IMR-90 (cell line): ENCODE measurements around the gene PLPP3. TPM values are rescaled to one million over a fixed set of nuclear protein-coding genes. Genes with fewer than 3 reads are reported as not detected.

Experiments
- ATAC-seq: fragments of 200-7000 bp; cut with Tn5 transposase; 2 replicates; pipeline ENCODE4 v1.9.1; 2020; ENCODE audit warnings: low read depth, mild to moderate bottlenecking, moderate library complexity
- BruUV-seq: library from RNA; stranded (reverse); fragments of 400-500 nt; replicated peaks from 2 replicates; lab custom pipeline; 2021; lab: Mats Ljungman, UMichigan
- CTCF ChIA-PET: fragments of 300-600 bp; formaldehyde crosslinking; extraction: SDS; loops from one replicate; lab custom pipeline; 2021; ENCODE audit warnings: antibody characterized with exemption; lab: Yijun Ruan, JAX
- POLR2A ChIA-PET: fragments of 300-600 bp; sonication (Branson Sonifier 250); formaldehyde crosslinking; loops from one replicate; lab custom pipeline; 2022; ENCODE audit warnings: antibody characterized with exemption; ENCODE audit not compliant: unreplicated experiment; lab: Charles Lee
- DNase-seq: peaks from one replicate; pipeline ENCODE4 v3.0.0; 2013
- H2AFZ ChIP-seq: replicated peaks from 2 replicates; pipeline ENCODE3; 2013; ENCODE audit warnings: low read length, mild to moderate bottlenecking; ENCODE audit not compliant: poor library complexity
- H2AK5ac ChIP-seq: 2 replicates; pipeline ENCODE4 v1.6.1; 2013; ENCODE audit warnings: low read depth, low read length, inconsistent platforms
- H2AK9ac ChIP-seq: replicated peaks from 2 replicates; pipeline ENCODE3; 2013; ENCODE audit warnings: mild to moderate bottlenecking, low read depth, low read length, moderate library complexity; ENCODE audit not compliant: poor library complexity
- H2BK120ac ChIP-seq: 2 replicates; pipeline ENCODE4 v1.6.1; 2013; ENCODE audit warnings: low read depth, low read length, inconsistent platforms
- H2BK15ac ChIP-seq: 3 replicates; pipeline ENCODE4 v1.6.1; 2013; ENCODE audit warnings: low read depth, low read length, inconsistent platforms
- H2BK20ac ChIP-seq: 2 replicates; pipeline ENCODE4 v1.6.1; 2013; ENCODE audit warnings: low read depth, mild to moderate bottlenecking, inconsistent platforms, low read length, moderate library complexity
- H2BK5ac ChIP-seq: 2 replicates; pipeline ENCODE4 v1.6.1; 2013; ENCODE audit warnings: mild to moderate bottlenecking, low read depth, low read length, inconsistent platforms; ENCODE audit not compliant: poor library complexity, severe bottlenecking
- H3K14ac ChIP-seq: replicated peaks from 2 replicates; pipeline ENCODE4 v1.6.1; 2013; ENCODE audit warnings: low read depth, low read length, inconsistent platforms
- H3K18ac ChIP-seq: 2 replicates; pipeline ENCODE4 v1.6.1; 2013; ENCODE audit warnings: low read depth, low read length, control low read depth
- H3K23ac ChIP-seq: 2 replicates; pipeline ENCODE4 v1.6.1; 2013; ENCODE audit warnings: low read depth, low read length, inconsistent platforms
- H3K27ac ChIP-seq: 2 replicates; pipeline ENCODE4 v1.5.1; 2013; ENCODE audit warnings: mild to moderate bottlenecking, control low read depth, low read length; ENCODE audit not compliant: insufficient read depth
- H3K27me3 ChIP-seq: 2 replicates; pipeline ENCODE4 v1.6.1; 2013; ENCODE audit warnings: low read length; ENCODE audit not compliant: control insufficient read depth, insufficient read depth
- H3K36me3 ChIP-seq: 2 replicates; pipeline ENCODE4 v1.6.1; 2013; ENCODE audit warnings: low read length, mixed read lengths; ENCODE audit not compliant: control insufficient read depth, insufficient read depth
- H3K4ac ChIP-seq: 2 replicates; pipeline ENCODE4 v1.6.1; 2013; ENCODE audit warnings: low read depth, low read length, inconsistent platforms
- H3K4me1 ChIP-seq: 2 replicates; pipeline ENCODE4 v1.6.1; 2013; ENCODE audit warnings: low read length, mixed read lengths; ENCODE audit not compliant: control insufficient read depth, insufficient read depth
- H3K4me2 ChIP-seq: 2 replicates; pipeline ENCODE4 v1.6.1; 2013; ENCODE audit warnings: low read depth, mild to moderate bottlenecking, control low read depth, low read length, moderate library complexity
- H3K4me3 ChIP-seq: 2 replicates; pipeline ENCODE4 v1.5.1; 2013; ENCODE audit warnings: low read depth, mild to moderate bottlenecking, control low read depth, low read length, moderate library complexity; ENCODE audit not compliant: insufficient read depth
- H3K56ac ChIP-seq: 2 replicates; pipeline ENCODE4 v1.6.1; 2013; ENCODE audit warnings: low read length, inconsistent platforms; ENCODE audit not compliant: insufficient read depth; ENCODE audit errors: extremely low read depth
- H3K79me1 ChIP-seq, 2 experiments: 2 replicates each; pipeline ENCODE4 v1.6.1; 2013; ENCODE audit warnings: low read length in 2 of 2, inconsistent platforms in 1 of 2, low read depth in 1 of 2
- H3K9ac ChIP-seq: 2 replicates; pipeline ENCODE4 v1.6.1; 2013; ENCODE audit warnings: low read depth, low read length, control low read depth
- H3K9me1 ChIP-seq: 2 replicates; pipeline ENCODE4 v1.6.1; 2013; ENCODE audit warnings: low read length, inconsistent platforms; ENCODE audit not compliant: insufficient read depth
- H3K9me3 ChIP-seq: 2 replicates; pipeline ENCODE4 v1.6.1; 2013; ENCODE audit warnings: low read length; ENCODE audit not compliant: control insufficient read depth, insufficient read depth
- H4K20me1 ChIP-seq: 2 replicates; pipeline ENCODE4 v1.6.1; 2013; ENCODE audit warnings: low read length, inconsistent platforms; ENCODE audit not compliant: insufficient read depth
- H4K5ac ChIP-seq: 2 replicates; pipeline ENCODE4 v1.6.1; 2013; ENCODE audit warnings: mild to moderate bottlenecking, low read depth, low read length, control low read depth
- H4K8ac ChIP-seq, 2 experiments: 2 replicates each; pipeline ENCODE4 v1.6.1; 2013; ENCODE audit warnings: low read depth in 2 of 2, low read length in 2 of 2, control low read depth in 1 of 2, inconsistent platforms in 1 of 2
- H4K91ac ChIP-seq: 2 replicates; pipeline ENCODE4 v1.6.1; 2013; ENCODE audit warnings: low read depth, low read length, inconsistent platforms; ENCODE audit not compliant: insufficient read depth
- BHLHE40 ChIP-seq: fragments of 150-350 bp; IDR thresholded peaks from 2 replicates; pipeline ENCODE4 v1.6.1; 2016; ENCODE audit warnings: mild to moderate bottlenecking, low read depth, low read length
- CEBPB ChIP-seq: IDR thresholded peaks from 2 replicates; pipeline ENCODE4 v1.6.1; 2012; ENCODE audit warnings: low read depth, low read length, improper control_type of control experiment
- CHD1 ChIP-seq: IDR thresholded peaks from 2 replicates; pipeline ENCODE4 v1.6.1; 2012; ENCODE audit warnings: low read depth, low read length, improper control_type of control experiment
- CTCF ChIP-seq: conservative IDR thresholded peaks from 2 replicates; pipeline ENCODE4 v1.5.1; 2012; ENCODE audit warnings: mild to moderate bottlenecking, low read depth, low read length, improper control_type of control experiment
- ELK1 ChIP-seq: fragments of 150-350 bp; IDR thresholded peaks from 2 replicates; pipeline ENCODE4 v1.6.1; 2016; ENCODE audit warnings: low read depth, mild to moderate bottlenecking, low read length, moderate library complexity, borderline replicate concordance
- FOS ChIP-seq: fragments of 150-350 bp; IDR thresholded peaks from 2 replicates; pipeline ENCODE4 v1.6.1; 2016; ENCODE audit warnings: low read depth, low read length
- MAFK ChIP-seq: IDR thresholded peaks from 2 replicates; pipeline ENCODE4 v1.6.1; 2012; ENCODE audit warnings: low read depth, low read length, improper control_type of control experiment
- MAZ ChIP-seq: IDR thresholded peaks from 2 replicates; pipeline ENCODE4 v1.6.1; 2012; ENCODE audit warnings: low read depth, mild to moderate bottlenecking, low read length, improper control_type of control experiment, moderate library complexity, borderline replicate concordance
- MXI1 ChIP-seq: IDR thresholded peaks from 2 replicates; pipeline ENCODE4 v1.6.1; 2012; ENCODE audit warnings: low read depth, mild to moderate bottlenecking, low read length, moderate library complexity, borderline replicate concordance
- NFE2L2 ChIP-seq: fragments of 150-350 bp; IDR thresholded peaks from 2 replicates; pipeline ENCODE4 v1.6.1; 2016; ENCODE audit warnings: low read depth, mild to moderate bottlenecking, low read length
- POLR2A ChIP-seq: IDR thresholded peaks from 2 replicates; pipeline ENCODE4 v1.6.1; 2012; ENCODE audit warnings: mild to moderate bottlenecking, low read depth, low read length
- RAD21 ChIP-seq: IDR thresholded peaks from 2 replicates; pipeline ENCODE4 v1.6.1; 2012; ENCODE audit warnings: low read length, improper control_type of control experiment
- RCOR1 ChIP-seq: IDR thresholded peaks from 2 replicates; pipeline ENCODE4 v1.6.1; 2012; ENCODE audit warnings: mild to moderate bottlenecking, low read length, improper control_type of control experiment; ENCODE audit not compliant: insufficient replicate concordance
- RFX5 ChIP-seq: IDR thresholded peaks from 2 replicates; pipeline ENCODE4 v1.8.0; 2012; ENCODE audit warnings: low read depth, mild to moderate bottlenecking, low read length, moderate library complexity
- SMC3 ChIP-seq: fragments of 150-350 bp; IDR thresholded peaks from 2 replicates; pipeline ENCODE4 v1.6.1; 2016; ENCODE audit warnings: low read depth, mild to moderate bottlenecking, antibody characterized with exemption, low read length, moderate library complexity
- USF2 ChIP-seq: fragments of 150-350 bp; IDR thresholded peaks from 2 replicates; pipeline ENCODE4 v1.6.1; 2017; ENCODE audit warnings: mild to moderate bottlenecking, antibody characterized with exemption, low read length, low read depth
- WGBS, 2 experiments: methylation state at CpG; one replicate each; pipeline versions ENCODE4 v1.1.5 to v1.1.7; 2013; ENCODE audit warnings: missing lambda C conversion rate in 2 of 2; ENCODE audit not compliant: insufficient read length in 1 of 2; ENCODE audit errors: extremely low coverage in 2 of 2; 5-methylcytosine and 5-hydroxymethylcytosine counted together
- dilution Hi-C: fragments of 300-500 bp; cut with HindIII; formaldehyde crosslinking; loops from one replicate; pipeline ENCODE4 v1.14.3; 2018; ENCODE audit warnings: low sequenced_read_pairs; ENCODE audit not compliant: unreplicated experiment
- in situ Hi-C: fragments of 300-500 bp; cut with MboI; formaldehyde crosslinking; loops from 3 replicates; pipeline ENCODE4 v1.14.3; 2019; ENCODE audit warnings: low sequenced_read_pairs, inconsistent platforms, mixed read lengths
- intact Hi-C: fragments of 100-400 bp; cut with micrococcal nuclease; formaldehyde crosslinking; loops from 2 replicates; pipeline ENCODE4 v1.10.0; 2022
- polyA plus RNA-seq, 3 experiments: library from polyadenylated mRNA; depleted of rRNA; stranded (reverse); fragments of >200 nt; gene quantifications; 2 replicates each; pipeline ENCODE4 v1.2.3, GENCODE V29; 2012; ENCODE audit warnings: low replicate concordance in 1 of 3
- total RNA-seq: library from RNA; depleted of rRNA; stranded (reverse); fragments of >200 nt; gene quantifications from 2 replicates; pipeline ENCODE4 v1.2.3, GENCODE V29; 2012

PLPP3 gene
- total and polyA plus RNA-seq, 2 of the 4 experiments (the other 2 are of a cell fraction) = 49.9 to 56.6 TPM

- BruUV-seq = no TSS peak
- Histone ChIP-seq H3K79me1 (peaks cover 12 to 23% of the 10 kb centered on the region in 2 experiments), H3K14ac (no peak overlapping the region), H3K4me3 (no peak overlapping the region), H3K18ac (no peak overlapping the region), H4K91ac (no peak overlapping the region), H3K23ac (0 out of 2 replicates have a peak overlapping the region, but pooled peaks have one; percentile 40), H3K36me3 (peaks cover 12% of the 10 kb centered on the region), H2BK15ac (0 out of 3 replicates have a peak overlapping the region, but pooled peaks have one; percentile 16), H2AK9ac (no peak overlapping the region), H3K4me2 (no peak overlapping the region), H4K8ac (0 out of 4 replicates have a peak overlapping the region, but pooled peaks of 1 of the 2 experiments have one; percentile 15), H2BK5ac (no peak overlapping the region), H3K27ac (no peak overlapping the region), H3K9me3 (no peaks in the 10 kb centered on the region), H3K27me3 (no peaks in the 10 kb centered on the region), H2AK5ac (0 out of 2 replicates have a peak overlapping the region, but pooled peaks have one; percentile 11), H3K56ac (no peak overlapping the region), H4K20me1 (peaks cover 25% of the 10 kb centered on the region), H3K4ac (0 out of 2 replicates have a peak overlapping the region, but pooled peaks have one; percentile 35), H2AFZ (no peak overlapping the region), H3K9ac (no peak overlapping the region), H4K5ac (no peak overlapping the region; the same call in 1 of the 2 replicates), H3K4me1 (0 out of 2 replicates have a peak, but pooled peaks cover 1% of the 10 kb centered on the region), H3K9me1 (no peaks in the 10 kb centered on the region), H2BK20ac (no peak overlapping the region), H2BK120ac (peak overlapping the region; percentile 17; the same call in 1 of the 2 replicates)
- 92% methylated on average over 6 of the region's 10 CpGs; no CpG with 5 or more reads in 1 of the 2 experiments for WGBS, 2 experiments
- no peak for TF ChIP-seq POLR2A
- no peak for TF ChIP-seq NFE2L2
- TF ChIP-seq BHLHE40 = no peak
- TF ChIP-seq MAFK = no peak
- no peak for TF ChIP-seq CHD1
- no peak for TF ChIP-seq MAZ
- no peak for TF ChIP-seq USF2
- no peak for TF ChIP-seq RAD21
- no peak for TF ChIP-seq CEBPB
- TF ChIP-seq CTCF = no peak
- no peak for TF ChIP-seq MXI1
- no peak for TF ChIP-seq SMC3
- TF ChIP-seq RFX5 = no peak
- no peak for TF ChIP-seq FOS
- TF ChIP-seq RCOR1 = no peak
- no peak for TF ChIP-seq ELK1
- ChIA-PET POLR2A (no interaction called here), CTCF (no interaction called here)
- in situ Hi-C loops (loop anchor here (5.0 to 10.0 kb wide), 2 partner anchors 1293 to 1436 kb away; no protein-coding TSS in a partner anchor), dilution Hi-C loops (loop anchor here (25.0 kb wide), 1 partner anchor 1293 kb away; no protein-coding TSS in a partner anchor), intact Hi-C loops (loop anchor here (10.0 kb wide), 1 partner anchor 1436 kb away; no protein-coding TSS in a partner anchor)
- DNase-seq = no peak
- no peak for ATAC-seq
Measured at GRCh38 chr1:56580771-56581170, 1.4 kb upstream of the PLPP3 start.
